Measurements from ENCODE around the gene LRCH4.

DNA sequence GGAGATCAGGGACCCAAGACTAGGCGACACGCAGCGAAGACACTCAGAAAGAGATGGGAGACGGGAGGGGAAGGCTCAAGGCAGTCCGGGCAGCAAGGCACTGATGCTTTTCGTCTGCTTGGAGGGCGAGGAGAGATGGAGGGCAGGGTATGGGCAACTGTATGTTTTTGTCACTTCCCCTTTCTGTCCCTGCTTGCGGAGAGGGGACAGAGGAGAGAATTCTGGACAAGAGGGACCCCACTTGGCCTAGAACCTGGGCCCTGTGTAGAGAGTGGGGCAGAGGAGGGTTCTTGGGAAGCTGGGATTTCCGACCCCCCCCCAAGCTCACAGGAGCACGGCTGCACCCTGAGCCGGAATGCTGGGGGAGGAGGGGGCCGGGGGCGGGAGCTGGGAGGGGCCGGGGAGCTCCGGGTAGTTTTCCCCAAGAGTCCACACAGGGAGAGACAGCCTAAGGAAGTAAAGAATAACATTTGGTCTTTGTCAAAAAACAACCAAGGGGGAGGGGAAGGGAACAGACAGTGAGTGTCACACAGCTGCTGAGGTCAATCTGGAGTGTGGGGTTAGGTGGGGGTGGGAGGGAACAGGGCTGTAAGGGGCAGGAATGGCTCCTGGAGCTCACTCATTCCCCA, 1.8 kb downstream of the LRCH4 start:
- TF ChIP-seq EZH2 (conservative IDR thresholded peaks at IDR 0.05; ENCODE audit: low read depth, low read length) (no peak), HES4 (CRISPR knock-in tag; IDR thresholded peaks at IDR 0.05; ENCODE audit: borderline replicate concordance) (no peak), POLR2AphosphoS5 (IDR thresholded peaks at IDR 0.05; ENCODE audit: low read depth, low read length) (no peak), CTCF (CRISPR knock-in tag; IDR thresholded peaks at IDR 0.05) (no peak), RXRB (CRISPR knock-in tag; IDR thresholded peaks at IDR 0.05; ENCODE audit: borderline replicate concordance) (no peak), SETDB1 (CRISPR knock-in tag; IDR thresholded peaks at IDR 0.05; ENCODE audit: borderline replicate concordance) (no peak), FOXK1 (CRISPR knock-in tag; IDR thresholded peaks at IDR 0.05; ENCODE audit: borderline replicate concordance, low read depth) (no peak), ZBTB1 (CRISPR knock-in tag; IDR thresholded peaks at IDR 0.05; ENCODE audit: borderline replicate concordance) (no peak)

Data from HepG2 (cell line).